ENCODE results near the gene CENPVL1.
"Not testable (repeated sequence)": the region's sequence is repeated elsewhere in the genome, so short reads cannot be mapped to it uniquely, and the experiment has no call there.

Gene CENPVL1

DNA sequence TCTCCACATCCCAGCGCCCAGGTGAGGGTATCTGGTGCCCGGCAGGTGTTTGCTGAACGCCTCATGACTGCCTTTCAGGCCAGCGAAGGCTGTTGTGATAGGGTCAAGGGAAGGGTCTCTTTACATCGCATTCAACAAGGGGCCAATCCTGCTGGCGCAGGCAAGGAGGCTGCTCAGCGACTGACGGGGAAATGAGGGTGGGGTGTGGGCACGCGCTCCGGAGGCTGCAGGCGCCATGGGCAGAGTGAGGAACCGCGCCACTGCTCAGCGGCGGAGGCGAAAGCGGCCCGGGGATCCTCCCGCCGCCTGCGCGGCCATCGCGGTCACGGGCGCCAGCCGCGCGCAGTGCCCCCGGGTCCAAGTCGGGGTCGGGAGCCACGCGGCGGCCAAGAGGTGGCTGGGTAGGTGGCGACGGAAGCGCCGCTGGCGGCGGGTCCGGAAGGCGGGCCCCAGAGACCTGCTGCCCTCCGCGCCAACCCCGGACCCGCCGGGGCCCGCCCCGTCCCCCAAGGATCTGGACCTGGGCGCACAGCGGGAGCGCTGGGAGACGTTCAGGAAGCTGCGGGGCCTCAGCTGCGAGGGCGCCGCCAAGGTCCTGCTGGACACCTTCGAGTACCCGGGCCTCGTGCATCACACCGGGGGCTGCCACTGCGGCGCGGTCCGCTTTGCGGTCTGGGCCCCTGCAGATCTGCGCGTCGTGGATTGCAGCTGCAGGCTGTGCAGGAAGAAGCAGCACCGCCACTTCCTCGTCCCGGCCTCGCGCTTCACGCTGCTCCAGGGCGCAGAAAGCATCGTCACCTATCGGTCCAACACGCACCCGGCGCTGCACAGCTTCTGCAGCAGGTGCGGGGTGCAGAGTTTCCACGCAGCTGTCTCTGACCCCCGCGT lies at the start of gene CENPVL1:
CENPVL1 (plus strand) TSS at position 236 of the 888 bp plus-strand sequence; CDS start at position 236, 0 bp downstream.
- not testable (repeated sequence) for H3K36me3 ChIP-seq (ENCODE audit: control insufficient read depth, insufficient read depth, low read length); H3K4me1 ChIP-seq (ENCODE audit: control insufficient read depth, insufficient read depth, low read length); H3K9me3 ChIP-seq (ENCODE audit: control insufficient read depth, insufficient read depth, low read length); H3K4me3 ChIP-seq (ENCODE audit: low read depth, low read length); H3K9ac ChIP-seq (ENCODE audit: low read depth, low read length); H3K27me3 ChIP-seq (ENCODE audit: control insufficient read depth, insufficient read depth, low read length)

DNA sequence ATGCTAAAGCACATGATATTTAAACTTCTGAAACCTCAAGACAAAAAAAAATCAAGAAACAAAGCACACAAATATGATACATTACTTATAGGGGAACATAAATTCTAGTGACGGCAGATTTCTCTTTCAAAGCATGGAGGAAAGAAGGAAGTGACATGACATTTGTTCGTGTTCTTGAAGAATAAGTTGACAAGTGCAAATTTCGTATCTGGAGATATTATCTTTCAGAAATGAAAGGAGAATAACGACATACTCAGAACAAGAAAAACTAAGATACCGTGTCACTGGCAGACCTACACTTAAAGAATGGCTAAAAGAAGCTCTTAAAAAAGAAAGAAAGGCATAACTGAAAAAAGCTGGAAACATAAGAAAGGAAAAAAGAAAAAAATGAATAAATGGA lies 44.3 kb upstream of the CENPVL1 start:
- H3K27me3 ChIP-seq (ENCODE audit: control insufficient read depth, insufficient read depth, low read length): no peaks in the 10 kb centered on the region
- H3K4me3 ChIP-seq (ENCODE audit: low read depth, low read length): no peak overlapping the region
- H3K4me1 ChIP-seq (ENCODE audit: control insufficient read depth, insufficient read depth, low read length): no peaks in the 10 kb centered on the region
- no peaks in the 10 kb centered on the region for H3K36me3 ChIP-seq (ENCODE audit: control insufficient read depth, insufficient read depth, low read length)
- no peak overlapping the region for H3K9ac ChIP-seq (ENCODE audit: low read depth, low read length)
- no peaks in the 10 kb centered on the region for H3K9me3 ChIP-seq (ENCODE audit: control insufficient read depth, insufficient read depth, low read length)

- H3K9me3 ChIP-seq (ENCODE audit: control insufficient read depth, insufficient read depth, low read length); H3K36me3 ChIP-seq (ENCODE audit: control insufficient read depth, insufficient read depth, low read length); H3K9ac ChIP-seq (ENCODE audit: low read depth, low read length); H3K4me3 ChIP-seq (ENCODE audit: low read depth, low read length); H3K4me1 ChIP-seq (ENCODE audit: control insufficient read depth, insufficient read depth, low read length); H3K27me3 ChIP-seq (ENCODE audit: control insufficient read depth, insufficient read depth, low read length): not testable (repeated sequence)
These were observed 30.5 kb upstream of the CENPVL1 start for GRCh38 chrX:51679689-51680433.

- not testable (repeated sequence) for H3K4me3 ChIP-seq (ENCODE audit: low read depth, low read length); H3K4me1 ChIP-seq (ENCODE audit: control insufficient read depth, insufficient read depth, low read length); H3K9ac ChIP-seq (ENCODE audit: low read depth, low read length); H3K36me3 ChIP-seq (ENCODE audit: control insufficient read depth, insufficient read depth, low read length); H3K27me3 ChIP-seq (ENCODE audit: control insufficient read depth, insufficient read depth, low read length); H3K9me3 ChIP-seq (ENCODE audit: control insufficient read depth, insufficient read depth, low read length)
These were observed 28.2 kb upstream of the CENPVL1 start for GRCh38 chrX:51681808-51682719.

DNA sequence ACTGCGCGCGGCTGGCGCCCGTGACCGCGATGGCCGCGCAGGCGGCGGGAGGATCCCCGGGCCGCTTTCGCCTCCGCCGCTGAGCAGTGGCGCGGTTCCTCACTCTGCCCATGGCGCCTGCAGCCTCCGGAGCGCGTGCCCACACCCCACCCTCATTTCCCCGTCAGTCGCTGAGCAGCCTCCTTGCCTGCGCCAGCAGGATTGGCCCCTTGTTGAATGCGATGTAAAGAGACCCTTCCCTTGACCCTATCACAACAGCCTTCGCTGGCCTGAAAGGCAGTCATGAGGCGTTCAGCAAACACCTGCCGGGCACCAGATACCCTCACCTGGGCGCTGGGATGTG lies 27.6 kb upstream of the CENPVL1 start, which contains the start of gene CENPVL2:
CENPVL2 (minus strand) TSS at position 112 of the 343 bp plus-strand sequence; CDS start at position 112, 0 bp downstream.
- H3K4me1 ChIP-seq (ENCODE audit: control insufficient read depth, insufficient read depth, low read length); H3K9ac ChIP-seq (ENCODE audit: low read depth, low read length); H3K9me3 ChIP-seq (ENCODE audit: control insufficient read depth, insufficient read depth, low read length); H3K4me3 ChIP-seq (ENCODE audit: low read depth, low read length); H3K27me3 ChIP-seq (ENCODE audit: control insufficient read depth, insufficient read depth, low read length); H3K36me3 ChIP-seq (ENCODE audit: control insufficient read depth, insufficient read depth, low read length): not testable (repeated sequence)

- no peaks in the 10 kb centered on the region for H3K27me3 ChIP-seq (ENCODE audit: control insufficient read depth, insufficient read depth, low read length)
- no peaks in the 10 kb centered on the region for H3K4me1 ChIP-seq (ENCODE audit: control insufficient read depth, insufficient read depth, low read length)
- no peaks in the 10 kb centered on the region for H3K36me3 ChIP-seq (ENCODE audit: control insufficient read depth, insufficient read depth, low read length)
- H3K4me3 ChIP-seq (ENCODE audit: low read depth, low read length): no peak overlapping the region
- H3K9me3 ChIP-seq (ENCODE audit: control insufficient read depth, insufficient read depth, low read length): no peaks in the 10 kb centered on the region
- H3K9ac ChIP-seq (ENCODE audit: low read depth, low read length): no peak overlapping the region
These were observed 16.1 kb upstream of the CENPVL1 start for GRCh38 chrX:51694254-51694653.

GRCh38 chrX:51697397-51697796 lies 12.9 kb upstream of the CENPVL1 start:
- no peak overlapping the region for H3K4me3 ChIP-seq (ENCODE audit: low read depth, low read length)
- no peaks in the 10 kb centered on the region for H3K36me3 ChIP-seq (ENCODE audit: control insufficient read depth, insufficient read depth, low read length)
- no peaks in the 10 kb centered on the region for H3K27me3 ChIP-seq (ENCODE audit: control insufficient read depth, insufficient read depth, low read length)
- H3K9me3 ChIP-seq (ENCODE audit: control insufficient read depth, insufficient read depth, low read length): no peaks in the 10 kb centered on the region
- no peaks in the 10 kb centered on the region for H3K4me1 ChIP-seq (ENCODE audit: control insufficient read depth, insufficient read depth, low read length)
- H3K9ac ChIP-seq (ENCODE audit: low read depth, low read length): no peak overlapping the region

- not testable (repeated sequence) for H3K36me3 ChIP-seq (ENCODE audit: control insufficient read depth, insufficient read depth, low read length); H3K9ac ChIP-seq (ENCODE audit: low read depth, low read length); H3K4me1 ChIP-seq (ENCODE audit: control insufficient read depth, insufficient read depth, low read length); H3K4me3 ChIP-seq (ENCODE audit: low read depth, low read length); H3K9me3 ChIP-seq (ENCODE audit: control insufficient read depth, insufficient read depth, low read length); H3K27me3 ChIP-seq (ENCODE audit: control insufficient read depth, insufficient read depth, low read length)
These were observed 2.8 kb downstream of the CENPVL1 start for GRCh38 chrX:51712943-51713647.

DNA sequence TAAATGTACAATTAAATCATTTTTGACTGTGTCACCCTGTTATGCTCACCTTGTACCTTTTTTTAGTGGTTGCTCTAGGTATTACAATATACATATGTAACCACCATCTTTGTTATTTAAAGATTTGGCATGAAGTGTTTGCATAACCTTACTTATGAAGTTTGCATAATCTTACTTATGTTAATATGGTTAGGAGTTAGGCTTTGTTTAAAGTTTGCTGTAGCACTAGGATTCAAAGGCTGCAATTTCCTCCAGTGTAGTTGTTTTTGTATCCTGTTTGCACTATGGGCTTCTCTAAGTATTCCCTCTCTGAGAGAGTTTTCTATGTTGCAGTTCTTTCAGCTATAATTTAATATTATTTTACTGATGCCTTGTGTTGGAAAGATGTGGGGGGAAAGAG lies 17.9 kb downstream of the CENPVL1 start:
- no peaks in the 10 kb centered on the region for H3K36me3 ChIP-seq (ENCODE audit: control insufficient read depth, insufficient read depth, low read length)
- no peaks in the 10 kb centered on the region for H3K9me3 ChIP-seq (ENCODE audit: control insufficient read depth, insufficient read depth, low read length)
- H3K4me3 ChIP-seq (ENCODE audit: low read depth, low read length): no peak overlapping the region
- no peaks in the 10 kb centered on the region for H3K27me3 ChIP-seq (ENCODE audit: control insufficient read depth, insufficient read depth, low read length)
- peaks cover 11% of the 10 kb centered on the region for H3K4me1 ChIP-seq (ENCODE audit: control insufficient read depth, insufficient read depth, low read length)
- H3K9ac ChIP-seq (ENCODE audit: low read depth, low read length): no peak overlapping the region

- peaks cover 3% of the 10 kb centered on the region for H3K4me1 ChIP-seq (ENCODE audit: control insufficient read depth, insufficient read depth, low read length)
- H3K9me3 ChIP-seq (ENCODE audit: control insufficient read depth, insufficient read depth, low read length): no peaks in the 10 kb centered on the region
- H3K36me3 ChIP-seq (ENCODE audit: control insufficient read depth, insufficient read depth, low read length): no peaks in the 10 kb centered on the region
- no peak overlapping the region for H3K9ac ChIP-seq (ENCODE audit: low read depth, low read length)
- no peaks in the 10 kb centered on the region for H3K27me3 ChIP-seq (ENCODE audit: control insufficient read depth, insufficient read depth, low read length)
- H3K4me3 ChIP-seq (ENCODE audit: low read depth, low read length): no peak overlapping the region
These were observed 26.8 kb downstream of the CENPVL1 start for GRCh38 chrX:51737091-51737490.

DNA sequence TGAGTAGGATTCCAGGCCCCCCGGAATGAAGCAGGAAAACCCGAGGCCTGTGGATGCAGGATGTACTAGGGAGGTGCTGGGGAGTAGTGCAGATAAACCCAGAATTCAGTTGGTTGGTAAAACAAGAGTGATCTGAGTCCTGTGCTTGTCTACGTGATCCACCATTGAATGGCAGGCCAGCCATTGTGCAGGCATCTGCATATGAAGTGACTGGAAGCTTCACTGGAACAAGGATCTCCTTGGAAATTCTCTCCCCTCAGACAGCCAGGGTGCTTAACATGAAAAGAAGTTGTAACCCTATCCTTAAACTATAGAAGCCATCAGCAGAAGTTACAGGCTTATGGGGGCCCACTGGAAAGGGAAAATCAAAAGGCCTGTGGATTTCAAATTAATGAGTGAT lies 32.3 kb downstream of the CENPVL1 start:
- H3K9ac ChIP-seq (ENCODE audit: low read depth, low read length): peak overlapping the region; percentile 81
- H3K9me3 ChIP-seq (ENCODE audit: control insufficient read depth, insufficient read depth, low read length): no peaks in the 10 kb centered on the region
- peak overlapping the region; percentile 75 for H3K4me3 ChIP-seq (ENCODE audit: low read depth, low read length)
- H3K36me3 ChIP-seq (ENCODE audit: control insufficient read depth, insufficient read depth, low read length): peaks cover 2% of the 10 kb centered on the region
- peaks cover 8% of the 10 kb centered on the region for H3K4me1 ChIP-seq (ENCODE audit: control insufficient read depth, insufficient read depth, low read length)
- H3K27me3 ChIP-seq (ENCODE audit: control insufficient read depth, insufficient read depth, low read length): no peaks in the 10 kb centered on the region

Data from iPS-15b (cell line).